A549 (cell line): ENCODE measurements around the gene SLC12A7. TPM values are rescaled to one million over a fixed set of nuclear protein-coding genes. Genes with fewer than 3 reads are reported as not detected.

Source experiments
- ATAC-seq, 2 experiments: fragments of 200-7000 bp in 1 of 2; fragments of >200 bp in 1 of 2; cut with Nextera tagmentation in 1 of 2; cut with Tn5 transposase in 1 of 2; 3 replicates each; pipeline versions ENCODE4 v1.8.0 to v1.9.1; 2018 to 2020; ENCODE audit warnings: mild to moderate bottlenecking in 1 of 2, moderate library complexity in 1 of 2
- CTCF ChIA-PET: fragments of 300-600 bp; sonication (Branson Sonifier 250); formaldehyde crosslinking; extraction: SDS; loops from one replicate; lab custom pipeline; 2021; ENCODE audit warnings: antibody characterized with exemption, inconsistent platforms; lab: Yijun Ruan, JAX
- POLR2A ChIA-PET: fragments of 350-600 bp; formaldehyde crosslinking; extraction: SDS; loops from one replicate; lab custom pipeline; 2021; ENCODE audit warnings: antibody characterized with exemption, inconsistent platforms; lab: Yijun Ruan, JAX
- DNase-seq, 2 experiments: peaks; one replicate each; pipeline versions ENCODE4 v3.0.0 to v3.0.0-alpha.2; 2011 to 2016; ENCODE audit warnings: low read depth in 1 of 2, low spot score in 1 of 2
- FAIRE-seq: peaks from 2 replicates; lab custom pipeline; 2011; peaks lifted over from hg19 to GRCh38; lab: Jason Lieb, UNC
- H3K27ac ChIP-seq, 2 experiments: fragments of >200 bp; sonication (Bioruptor Twin); formaldehyde crosslinking; 3 replicates each; pipeline ENCODE4 v1.5.1; 2016 to 2017
- H3K4me1 ChIP-seq: fragments of >200 bp; sonication (Bioruptor Twin); formaldehyde crosslinking; 3 replicates; pipeline ENCODE4 v1.6.1; 2016
- H3K4me2 ChIP-seq: fragments of >200 bp; sonication (Bioruptor Twin); formaldehyde crosslinking; 3 replicates; pipeline ENCODE4 v1.6.1; 2016
- H3K4me3 ChIP-seq: fragments of >200 bp; sonication (Bioruptor Twin); formaldehyde crosslinking; 3 replicates; pipeline ENCODE4 v1.5.1; 2016
- H3K9me3 ChIP-seq: fragments of >200 bp; sonication (Bioruptor Twin); formaldehyde crosslinking; 3 replicates; pipeline ENCODE4 v1.6.1; 2016
- BHLHE40 ChIP-seq: IDR thresholded peaks from 2 replicates; pipeline ENCODE4 v1.6.1; 2012; ENCODE audit warnings: low read depth, low read length, inconsistent platforms
- CHD4 ChIP-seq: fragments of 200-600 bp; sonication (generic); IDR thresholded peaks from 2 replicates; pipeline ENCODE4 v1.6.1; 2016; ENCODE audit warnings: antibody characterized with exemption, mild to moderate bottlenecking, borderline replicate concordance
- EP300 ChIP-seq, 2 experiments: fragments of >200 bp; sonication (Bioruptor Twin); formaldehyde crosslinking; IDR thresholded peaks; 2 replicates in 1 of 2; 3 replicates in 1 of 2; pipeline ENCODE4 v1.6.1; 2016 to 2017
- ESRRA ChIP-seq: fragments of 150-350 bp; IDR thresholded peaks from 2 replicates; pipeline ENCODE4 v1.6.1; 2014; ENCODE audit warnings: mild to moderate bottlenecking, low read length, borderline replicate concordance
- FOXS1 ChIP-seq: fragments of 250-450 bp; sonication (Bioruptor Pico); IDR thresholded peaks from 2 replicates; pipeline ENCODE4 v1.5.0; 2020; ENCODE audit warnings: mild to moderate bottlenecking, moderate library complexity
- HDAC2 ChIP-seq: fragments of 200-600 bp; sonication (generic); IDR thresholded peaks from 2 replicates; pipeline ENCODE4 v1.6.1; 2016
- JUNB ChIP-seq: fragments of >200 bp; sonication (Bioruptor Twin); formaldehyde crosslinking; IDR thresholded peaks from 2 replicates; pipeline ENCODE4 v1.6.1; 2016
- KDM1A ChIP-seq: fragments of 200-600 bp; sonication (generic); IDR thresholded peaks from 2 replicates; pipeline ENCODE4 v1.6.1; 2016; ENCODE audit warnings: low read depth, mild to moderate bottlenecking
- KDM5A ChIP-seq: fragments of 200-600 bp; sonication (generic); IDR thresholded peaks from 2 replicates; pipeline ENCODE4 v1.6.1; 2016; ENCODE audit warnings: antibody characterized with exemption, mild to moderate bottlenecking
- MAZ ChIP-seq: fragments of 150-350 bp; IDR thresholded peaks from 2 replicates; pipeline ENCODE4 v1.6.1; 2014; ENCODE audit warnings: antibody characterized with exemption, low read depth, low read length, borderline replicate concordance
- MYC ChIP-seq: IDR thresholded peaks from 2 replicates; pipeline ENCODE4 v1.6.1; 2012; ENCODE audit warnings: mild to moderate bottlenecking, inconsistent platforms, low read length, improper control_type of control experiment, borderline replicate concordance
- NR3C1 ChIP-seq: fragments of >200 bp; sonication (Bioruptor Twin); formaldehyde crosslinking; IDR thresholded peaks from 3 replicates; pipeline ENCODE4 v1.6.1; 2017
- POLR2AphosphoS2 ChIP-seq: conservative IDR thresholded peaks from 2 replicates; pipeline ENCODE4 v1.6.1; 2012; ENCODE audit warnings: low read length, improper control_type of control experiment, inconsistent platforms
- RAD21 ChIP-seq, 2 experiments: fragments of >200 bp in 1 of 2; sonication (Bioruptor Twin) in 1 of 2; formaldehyde crosslinking in 1 of 2; IDR thresholded peaks in 1 of 2; conservative IDR thresholded peaks in 1 of 2; 2 replicates in 1 of 2; 3 replicates in 1 of 2; pipeline ENCODE4 v1.6.1; 2012 to 2018; ENCODE audit warnings: inconsistent platforms in 1 of 2
- RARB ChIP-seq: fragments of 250-450 bp; sonication (Bioruptor Pico); IDR thresholded peaks from 2 replicates; pipeline ENCODE4 v1.8.0; 2021; ENCODE audit warnings: mild to moderate bottlenecking, moderate library complexity
- RNF2 ChIP-seq: fragments of 200-600 bp; sonication (generic); IDR thresholded peaks from 2 replicates; pipeline ENCODE4 v1.6.1; 2016; ENCODE audit warnings: low read depth, mild to moderate bottlenecking, antibody characterized with exemption, moderate library complexity, borderline replicate concordance
- TP53 ChIP-seq: fragments of 250-450 bp; sonication (Bioruptor Pico); IDR thresholded peaks from 2 replicates; pipeline ENCODE4 v1.5.0; 2021; ENCODE audit warnings: mild to moderate bottlenecking, moderate library complexity
- WGBS: methylation state at CpG from one replicate; pipeline ENCODE4 v1.1.6; 2017; ENCODE audit errors: missing lambda C conversion rate; 5-methylcytosine and 5-hydroxymethylcytosine counted together
- polyA plus RNA-seq, 4 experiments: library from polyadenylated mRNA; depleted of rRNA in 3 of 4; stranded (reverse); fragments of >200 nt; fragmentation: RNase III in 1 of 4; extraction: RNeasy Plus Mini Kit Qiagen cat#74134 plus additional on column Dnase treatment in 1 of 4; gene quantifications; 2 replicates in 3 of 4; 3 replicates in 1 of 4; pipeline ENCODE4 v1.2.3, GENCODE V29; 2011 to 2017
- TF ChIP-seq, protein P1 (sequence below): IDR thresholded peaks from 2 replicates; pipeline ENCODE4 v1.6.1; 2012
- TF ChIP-seq, protein P2 (sequence below): fragments of 450-650 bp; IDR thresholded peaks from 2 replicates; pipeline ENCODE4 v1.6.1; 2014; ENCODE audit warnings: antibody characterized with exemption
- TF ChIP-seq, protein P3 (sequence below): fragments of 250-450 bp; sonication (Bioruptor Pico); IDR thresholded peaks from 2 replicates; pipeline ENCODE4 v1.5.0; 2021; ENCODE audit warnings: mild to moderate bottlenecking, moderate library complexity, borderline replicate concordance
- TF ChIP-seq, protein P4 (sequence below): fragments of >200 bp; sonication (Bioruptor Twin); formaldehyde crosslinking; IDR thresholded peaks from 2 replicates; pipeline ENCODE4 v1.6.1; 2016
- TF ChIP-seq, protein P5 (sequence below): fragments of 250-450 bp; sonication (Bioruptor Pico); IDR thresholded peaks from 2 replicates; pipeline ENCODE4 v1.5.0; 2020; ENCODE audit warnings: low read depth, mild to moderate bottlenecking, moderate library complexity

The SLC12A7 gene
- polyA plus RNA-seq, 2 of the 4 experiments (the other 2 are of a cell fraction): 11.2 to 22.5 TPM

DNA sequence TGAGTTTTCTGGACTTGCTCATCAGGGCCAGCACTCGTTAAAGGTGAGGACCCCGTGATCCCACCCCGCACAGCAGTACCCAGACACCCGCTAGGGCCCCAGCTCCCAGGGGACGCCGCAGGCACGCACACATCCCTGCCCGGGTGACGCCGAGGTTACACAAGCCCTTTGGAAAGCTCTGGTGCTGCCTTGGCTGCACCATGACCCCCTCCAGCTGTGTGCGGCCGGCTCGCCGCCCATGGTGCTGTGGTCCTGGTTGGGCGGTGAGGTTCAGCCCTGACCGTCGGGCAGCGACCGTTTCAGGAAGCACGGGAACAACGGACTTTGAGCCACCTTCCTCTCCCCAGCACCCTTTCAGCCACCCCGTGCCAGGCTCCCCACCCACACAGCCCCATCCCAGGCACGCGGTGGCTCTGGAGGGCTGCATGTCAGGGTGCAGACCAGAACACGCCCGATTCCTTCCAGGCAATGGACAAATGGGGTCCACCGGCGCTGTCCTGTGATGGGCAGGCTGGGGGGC is 7.5 kb upstream of the SLC12A7 start:
- ChIA-PET POLR2A (no interaction called here), CTCF (interaction anchor here (0.6 to 4.3 kb wide), 7 partner anchors 11 to 255 kb away, joined by 3 to 17 read pairs (median 4); no protein-coding TSS in a partner anchor)
- H3K4me2 ChIP-seq: no peak overlapping the region
- TF ChIP-seq ESRRA (no peak), MAZ (no peak)
- TF ChIP-seq, protein P1, sequence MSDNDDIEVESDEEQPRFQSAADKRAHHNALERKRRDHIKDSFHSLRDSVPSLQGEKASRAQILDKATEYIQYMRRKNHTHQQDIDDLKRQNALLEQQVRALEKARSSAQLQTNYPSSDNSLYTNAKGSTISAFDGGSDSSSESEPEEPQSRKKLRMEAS: no peak
- H3K4me1 ChIP-seq: peaks cover 9% of the 10 kb centered on the region; the same call in 2 of the 3 replicates
- ATAC-seq: no peak
- no peak overlapping the region for H3K27ac ChIP-seq
- H3K4me3 ChIP-seq: no peak overlapping the region
- no peak for FAIRE-seq
- DNase-seq: no peak
- no peaks in the 10 kb centered on the region for H3K9me3 ChIP-seq
- WGBS: 89% methylated on average over 20 of the region's 28 CpGs

DNA sequence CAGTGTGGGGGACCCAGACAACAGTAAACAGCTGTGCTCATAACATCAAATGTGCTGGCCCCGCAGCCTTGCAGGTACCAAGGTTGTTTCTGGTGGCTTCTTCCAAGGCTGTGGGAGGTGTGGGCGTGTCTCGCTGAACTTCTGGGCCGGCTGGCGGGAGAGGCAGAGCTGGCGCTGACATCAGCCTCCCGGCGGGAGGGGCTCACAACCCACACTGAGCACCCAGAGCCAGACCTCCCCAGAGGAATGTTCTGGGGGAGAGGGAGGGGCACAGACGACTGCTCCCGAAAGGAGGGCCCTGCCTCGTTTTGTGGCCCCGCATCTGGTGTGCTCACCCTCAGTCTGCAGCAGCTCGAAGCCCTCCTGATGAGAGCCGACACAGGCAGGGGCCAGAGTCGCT is 6.9 kb upstream of the SLC12A7 start:
- H3K4me2 ChIP-seq: no peak overlapping the region
- H3K9me3 ChIP-seq: no peaks in the 10 kb centered on the region
- H3K27ac ChIP-seq: 0 out of 6 replicates have a peak overlapping the region, but pooled peaks of 1 of the 2 experiments have one; percentile 2
- H3K4me3 ChIP-seq: no peak overlapping the region
- no peak for FAIRE-seq
- 82% methylated on average over 8 of the region's 15 CpGs for WGBS
- no peak for TF ChIP-seq MYC
- TF ChIP-seq KDM1A: no peak
- TF ChIP-seq, protein P2, sequence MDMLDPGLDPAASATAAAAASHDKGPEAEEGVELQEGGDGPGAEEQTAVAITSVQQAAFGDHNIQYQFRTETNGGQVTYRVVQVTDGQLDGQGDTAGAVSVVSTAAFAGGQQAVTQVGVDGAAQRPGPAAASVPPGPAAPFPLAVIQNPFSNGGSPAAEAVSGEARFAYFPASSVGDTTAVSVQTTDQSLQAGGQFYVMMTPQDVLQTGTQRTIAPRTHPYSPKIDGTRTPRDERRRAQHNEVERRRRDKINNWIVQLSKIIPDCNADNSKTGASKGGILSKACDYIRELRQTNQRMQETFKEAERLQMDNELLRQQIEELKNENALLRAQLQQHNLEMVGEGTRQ: no peak
- TF ChIP-seq RAD21 (conservative IDR thresholded peaks at IDR 0.05 in 1 of 2, IDR thresholded peaks at IDR 0.05 in 1 of 2): no peak
- no peak for TF ChIP-seq RARB (CRISPR knock-in tag)
- no peak for TF ChIP-seq CHD4
- TF ChIP-seq BHLHE40: no peak
- TF ChIP-seq, protein P3, sequence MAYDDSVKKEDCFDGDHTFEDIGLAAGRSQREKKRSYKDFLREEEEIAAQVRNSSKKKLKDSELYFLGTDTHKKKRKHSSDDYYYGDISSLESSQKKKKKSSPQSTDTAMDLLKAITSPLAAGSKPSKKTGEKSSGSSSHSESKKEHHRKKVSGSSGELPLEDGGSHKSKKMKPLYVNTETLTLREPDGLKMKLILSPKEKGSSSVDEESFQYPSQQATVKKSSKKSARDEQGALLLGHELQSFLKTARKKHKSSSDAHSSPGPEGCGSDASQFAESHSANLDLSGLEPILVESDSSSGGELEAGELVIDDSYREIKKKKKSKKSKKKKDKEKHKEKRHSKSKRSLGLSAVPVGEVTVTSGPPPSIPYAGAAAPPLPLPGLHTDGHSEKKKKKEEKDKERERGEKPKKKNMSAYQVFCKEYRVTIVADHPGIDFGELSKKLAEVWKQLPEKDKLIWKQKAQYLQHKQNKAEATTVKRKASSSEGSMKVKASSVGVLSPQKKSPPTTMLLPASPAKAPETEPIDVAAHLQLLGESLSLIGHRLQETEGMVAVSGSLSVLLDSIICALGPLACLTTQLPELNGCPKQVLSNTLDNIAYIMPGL (CRISPR knock-in tag): no peak
- TF ChIP-seq, protein P4, sequence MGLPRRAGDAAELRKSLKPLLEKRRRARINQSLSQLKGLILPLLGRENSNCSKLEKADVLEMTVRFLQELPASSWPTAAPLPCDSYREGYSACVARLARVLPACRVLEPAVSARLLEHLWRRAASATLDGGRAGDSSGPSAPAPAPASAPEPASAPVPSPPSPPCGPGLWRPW: no peak
- TF ChIP-seq, protein P5, sequence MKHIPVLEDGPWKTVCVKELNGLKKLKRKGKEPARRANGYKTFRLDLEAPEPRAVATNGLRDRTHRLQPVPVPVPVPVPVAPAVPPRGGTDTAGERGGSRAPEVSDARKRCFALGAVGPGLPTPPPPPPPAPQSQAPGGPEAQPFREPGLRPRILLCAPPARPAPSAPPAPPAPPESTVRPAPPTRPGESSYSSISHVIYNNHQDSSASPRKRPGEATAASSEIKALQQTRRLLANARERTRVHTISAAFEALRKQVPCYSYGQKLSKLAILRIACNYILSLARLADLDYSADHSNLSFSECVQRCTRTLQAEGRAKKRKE: no peak
- no peak for TF ChIP-seq POLR2AphosphoS2
- TF ChIP-seq HDAC2: no peak
- no peak for TF ChIP-seq KDM5A
- TF ChIP-seq TP53 (CRISPR knock-in tag): no peak
- TF ChIP-seq NR3C1: no peak
- TF ChIP-seq FOXS1 (CRISPR knock-in tag): no peak
- TF ChIP-seq EP300 (IDR thresholded peaks at IDR 0.05): no peak
- no peak for TF ChIP-seq RNF2
- no peak for TF ChIP-seq JUNB
- H3K4me1 ChIP-seq: peaks cover 9% of the 10 kb centered on the region; the same call in 2 of the 3 replicates
- no peak for DNase-seq
- no peak for ATAC-seq
- CTCF ChIA-PET: interaction anchor here (1.2 to 4.3 kb wide), 6 partner anchors 11 to 108 kb away, joined by 3 to 17 read pairs (median 6); no protein-coding TSS in a partner anchor
- POLR2A ChIA-PET: no interaction called here
